ENCODE measurements around the gene STAT5B. TPM values are rescaled to one million over a fixed set of nuclear protein-coding genes. Genes with fewer than 3 reads are reported as not detected.
"Not testable (repeated sequence)": the region's sequence is repeated elsewhere in the genome, so short reads cannot be mapped to it uniquely, and the experiment has no call there.

The STAT5B gene
- total RNA-seq, 1 donor from 2014 or later: 23.1 TPM

DNA sequence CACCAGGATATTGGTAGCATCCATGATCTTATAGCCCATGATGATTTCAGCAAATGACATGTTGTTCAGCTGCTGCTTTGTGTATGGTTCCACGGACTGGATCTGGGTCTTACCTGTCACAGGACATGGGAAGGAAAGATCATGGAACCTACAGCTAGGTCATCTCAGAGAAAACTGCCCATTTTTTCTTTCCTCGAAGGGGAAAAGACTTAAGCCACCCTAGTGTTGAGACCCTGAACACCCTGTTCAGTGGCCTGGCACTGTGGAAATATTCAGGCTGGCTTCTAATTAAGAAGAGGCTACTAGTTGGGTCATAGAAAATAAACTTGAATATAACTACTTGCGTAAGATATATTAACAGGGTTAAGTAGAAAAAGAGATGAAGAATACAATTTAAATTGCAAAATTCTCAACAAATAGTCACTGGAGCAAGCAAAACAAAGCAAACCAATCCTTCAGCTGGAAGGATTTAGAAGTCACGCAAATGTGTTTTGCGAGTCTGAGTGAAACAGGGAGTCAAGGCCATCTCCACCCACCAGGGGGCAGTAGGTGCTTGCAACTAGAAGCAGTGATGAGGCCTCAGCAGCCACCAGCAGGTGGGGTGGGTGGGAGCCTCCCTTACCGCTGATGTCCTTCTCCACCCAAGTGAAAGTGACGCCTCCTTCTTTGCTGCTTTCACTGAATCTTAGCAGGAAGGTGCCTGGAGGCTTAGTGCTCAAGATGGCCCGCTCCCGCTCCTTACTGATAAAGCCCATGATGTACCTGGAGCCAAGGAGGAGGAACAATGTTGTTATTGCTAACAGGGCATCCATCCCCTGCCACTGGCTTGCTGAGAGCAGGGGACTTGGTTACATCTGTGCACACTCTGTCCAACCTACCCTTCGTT, 46.4 kb upstream of the STAT5B start:
- no peaks in the 10 kb centered on the region for H3K79me2 ChIP-seq (ENCODE audit: insufficient read depth, low read length)
- H4K20me1 ChIP-seq (ENCODE audit: insufficient read depth, low read length): peaks cover 10% of the 10 kb centered on the region
- peak overlapping the region; percentile 18 for H3K9ac ChIP-seq (ENCODE audit: low read length)
- peak; percentile 79 for DNase-seq (ENCODE audit: low read depth)
- no peak overlapping the region for H3K4me3 Mint-ChIP-seq (ENCODE audit: unreplicated experiment)
- peaks cover 21% of the 10 kb centered on the region for H3K36me3 Mint-ChIP-seq (ENCODE audit: low read depth, unreplicated experiment)
- H3K9me3 ChIP-seq (ENCODE audit: insufficient read depth, low read depth, low read length): no peaks in the 10 kb centered on the region
- peak overlapping the region; percentile 51 for H3K27ac Mint-ChIP-seq (ENCODE audit: unreplicated experiment)
- H3K4me2 ChIP-seq (ENCODE audit: low read length): no peak overlapping the region
- H3K4me3 ChIP-seq (ENCODE audit: insufficient read depth, low read depth, low read length): no peak overlapping the region
- no peaks in the 10 kb centered on the region for H3K9me3 Mint-ChIP-seq (ENCODE audit: unreplicated experiment)
- no peak overlapping the region for H2AFZ ChIP-seq (ENCODE audit: low read depth, low read length)
- TF ChIP-seq EZH2 (IDR thresholded peaks at IDR 0.05; ENCODE audit: insufficient read depth, low read length) (no peak), CTCF (IDR thresholded peaks at IDR 0.05; ENCODE audit: insufficient read depth, low read depth, low read length) (peak; percentile 99)
- H3K27me3 ChIP-seq (ENCODE audit: insufficient read depth, low read length): no peaks in the 10 kb centered on the region
- H3K4me1 ChIP-seq (ENCODE audit: insufficient read depth, low read length): peaks cover 23% of the 10 kb centered on the region
- peaks cover 16% of the 10 kb centered on the region for H3K4me1 Mint-ChIP-seq (ENCODE audit: low read depth, unreplicated experiment)
- no peak overlapping the region for H3K27ac ChIP-seq (ENCODE audit: low read depth, low read length)
- H3K36me3 ChIP-seq (ENCODE audit: insufficient read depth, low read length): peaks cover 16% of the 10 kb centered on the region
- H3K27me3 Mint-ChIP-seq (ENCODE audit: low read depth, unreplicated experiment): no peaks in the 10 kb centered on the region
- no peak for FAIRE-seq

GRCh38 chr17:42321555-42321954, 45.4 kb upstream of the STAT5B start:
- Histone ChIP-seq H3K9me3 (ENCODE audit: insufficient read depth, low read depth, low read length) (no peaks in the 10 kb centered on the region), H3K27ac (ENCODE audit: low read depth, low read length) (no peak overlapping the region), H3K9ac (ENCODE audit: low read length) (no peak overlapping the region), H3K27me3 (ENCODE audit: insufficient read depth, low read length) (no peaks in the 10 kb centered on the region), H2AFZ (ENCODE audit: low read depth, low read length) (no peak overlapping the region), H3K79me2 (ENCODE audit: insufficient read depth, low read length) (no peaks in the 10 kb centered on the region), H4K20me1 (ENCODE audit: insufficient read depth, low read length) (peaks cover 19% of the 10 kb centered on the region), H3K4me2 (ENCODE audit: low read length) (no peak overlapping the region), H3K36me3 (ENCODE audit: insufficient read depth, low read length) (peaks cover 25% of the 10 kb centered on the region), H3K4me1 (ENCODE audit: insufficient read depth, low read length) (peaks cover 23% of the 10 kb centered on the region), H3K4me3 (ENCODE audit: insufficient read depth, low read depth, low read length) (no peak overlapping the region)
- Mint-ChIP-seq H3K36me3 (ENCODE audit: low read depth, unreplicated experiment) (peaks cover 18% of the 10 kb centered on the region), H3K27ac (ENCODE audit: unreplicated experiment) (no peak overlapping the region), H3K4me1 (ENCODE audit: low read depth, unreplicated experiment) (peaks cover 16% of the 10 kb centered on the region), H3K9me3 (ENCODE audit: unreplicated experiment) (no peaks in the 10 kb centered on the region), H3K4me3 (ENCODE audit: unreplicated experiment) (no peak overlapping the region), H3K27me3 (ENCODE audit: low read depth, unreplicated experiment) (no peaks in the 10 kb centered on the region)
- FAIRE-seq: no peak
- TF ChIP-seq EZH2 (IDR thresholded peaks at IDR 0.05; ENCODE audit: insufficient read depth, low read length) (no peak), CTCF (IDR thresholded peaks at IDR 0.05; ENCODE audit: insufficient read depth, low read depth, low read length) (no peak)
- DNase-seq (ENCODE audit: low read depth): no peak

DNA sequence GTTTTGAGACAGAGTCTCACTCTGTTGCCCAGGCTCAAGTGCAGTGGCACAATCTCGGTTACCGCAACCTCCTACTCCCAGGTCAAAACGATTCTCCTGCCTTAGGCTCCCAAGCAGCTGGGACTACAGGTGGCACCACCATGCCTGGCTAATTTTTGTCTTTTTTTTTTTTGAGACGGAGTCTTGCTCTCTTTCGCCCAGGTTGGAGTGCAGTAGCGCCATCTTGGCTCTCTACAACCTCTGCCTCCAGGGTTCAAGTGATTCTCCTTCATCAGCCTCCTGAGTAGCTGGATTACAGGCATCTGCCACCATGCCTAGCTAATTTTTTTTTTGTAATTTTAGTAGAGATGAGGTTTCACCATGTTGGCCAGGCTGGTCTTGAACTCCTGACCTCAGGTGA, 41.8 kb upstream of the STAT5B start:
- not testable (repeated sequence) for H3K27me3 ChIP-seq (ENCODE audit: insufficient read depth, low read length); H3K9ac ChIP-seq (ENCODE audit: low read length); H3K4me1 ChIP-seq (ENCODE audit: insufficient read depth, low read length); DNase-seq (ENCODE audit: low read depth); H3K79me2 ChIP-seq (ENCODE audit: insufficient read depth, low read length); H2AFZ ChIP-seq (ENCODE audit: low read depth, low read length); H3K4me3 ChIP-seq (ENCODE audit: insufficient read depth, low read depth, low read length); H3K4me3 Mint-ChIP-seq (ENCODE audit: unreplicated experiment); H3K27me3 Mint-ChIP-seq (ENCODE audit: low read depth, unreplicated experiment); H3K4me1 Mint-ChIP-seq (ENCODE audit: low read depth, unreplicated experiment); H3K27ac Mint-ChIP-seq (ENCODE audit: unreplicated experiment); H3K9me3 Mint-ChIP-seq (ENCODE audit: unreplicated experiment); FAIRE-seq; H3K27ac ChIP-seq (ENCODE audit: low read depth, low read length); H3K9me3 ChIP-seq (ENCODE audit: insufficient read depth, low read depth, low read length); H3K4me2 ChIP-seq (ENCODE audit: low read length)
- peaks cover 15% of the 10 kb centered on the region for H3K36me3 Mint-ChIP-seq (ENCODE audit: low read depth, unreplicated experiment)
- Histone ChIP-seq H4K20me1 (ENCODE audit: insufficient read depth, low read length) (peaks cover 15% of the 10 kb centered on the region), H3K36me3 (ENCODE audit: insufficient read depth, low read length) (peaks cover 28% of the 10 kb centered on the region)

Measured in astrocyte (in vitro differentiated cells and primary cell).